COR-L47 (cell line): ENCODE data around the gene SLC17A6.
A peak's percentile ranks its signal among the peaks of the same experiment; 100 is the strongest.

ENCODE experiments used
- DNase-seq: peaks from one replicate; lab custom pipeline; 2025; lab: John Stamatoyannopoulos, UW

The SLC17A6 gene

DNA sequence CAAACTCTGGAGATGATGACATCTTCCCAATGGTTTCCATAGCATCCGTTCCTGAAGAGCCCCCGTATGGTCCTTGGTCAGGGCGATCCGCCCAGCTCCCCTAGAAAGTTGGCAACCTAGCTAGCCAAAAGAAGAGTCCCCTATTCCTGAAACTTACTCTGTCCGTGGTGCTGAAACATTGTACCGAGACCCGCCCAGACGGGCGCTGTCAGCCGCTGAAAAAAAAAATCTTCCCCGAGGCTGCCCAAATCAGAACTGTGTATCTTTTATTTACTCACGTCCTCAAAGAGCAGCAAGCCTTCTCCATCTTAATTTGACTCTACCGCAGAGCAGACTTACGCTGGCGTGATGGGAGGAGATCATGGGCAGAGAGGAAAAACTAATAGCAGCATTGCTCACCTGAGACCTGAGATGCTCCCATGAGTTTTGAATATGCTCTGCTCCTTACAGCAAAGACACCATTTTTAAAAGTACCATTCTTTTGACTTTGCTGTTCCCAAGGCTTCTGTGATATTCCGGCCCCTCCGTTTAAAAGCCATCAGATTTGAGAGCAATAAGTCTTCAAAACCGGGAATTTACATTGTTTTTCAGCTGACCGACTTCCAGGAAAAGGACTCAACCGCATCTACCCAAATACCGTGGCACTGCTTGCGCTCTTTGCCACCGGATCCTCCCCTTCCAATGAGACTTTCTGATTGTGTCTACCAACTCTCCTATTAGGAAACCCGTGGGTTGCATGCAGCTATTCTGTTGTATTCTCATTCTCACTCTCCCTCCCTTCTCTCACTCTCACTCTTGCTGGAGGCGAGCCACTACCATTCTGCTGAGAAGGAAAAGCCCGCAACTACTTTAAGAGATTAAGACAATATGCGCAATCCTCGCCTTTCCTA is at the start of gene SLC17A6:
TSS of gene SLC17A6 (plus strand) at position 786 of the 890 bp plus-strand sequence. CDS start 153 bp downstream, outside the sequence.
- no peak for DNase-seq

DNA sequence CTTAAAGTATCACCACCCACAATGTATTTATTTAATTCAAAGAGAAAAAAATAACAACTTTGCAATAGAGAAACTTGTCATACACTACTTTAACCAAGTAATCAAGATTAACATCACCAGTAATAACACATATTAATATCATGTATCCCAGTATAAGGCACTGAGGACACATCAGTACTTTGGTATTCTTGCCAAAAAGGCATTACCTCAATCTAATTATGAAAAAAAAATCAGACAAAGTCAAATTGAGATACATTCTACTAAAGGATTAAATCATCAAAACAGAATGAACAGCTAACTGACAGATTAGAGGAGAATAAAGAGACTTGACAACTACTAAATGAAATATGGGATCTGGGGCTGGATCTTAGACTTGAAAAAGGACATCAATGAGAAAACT is 35.8 kb upstream of the SLC17A6 start:
- no peak for DNase-seq

- peak; percentile 32 for DNase-seq
Measured at GRCh38 chr11:22304337-22304961, 33.7 kb upstream of the SLC17A6 start.

DNA sequence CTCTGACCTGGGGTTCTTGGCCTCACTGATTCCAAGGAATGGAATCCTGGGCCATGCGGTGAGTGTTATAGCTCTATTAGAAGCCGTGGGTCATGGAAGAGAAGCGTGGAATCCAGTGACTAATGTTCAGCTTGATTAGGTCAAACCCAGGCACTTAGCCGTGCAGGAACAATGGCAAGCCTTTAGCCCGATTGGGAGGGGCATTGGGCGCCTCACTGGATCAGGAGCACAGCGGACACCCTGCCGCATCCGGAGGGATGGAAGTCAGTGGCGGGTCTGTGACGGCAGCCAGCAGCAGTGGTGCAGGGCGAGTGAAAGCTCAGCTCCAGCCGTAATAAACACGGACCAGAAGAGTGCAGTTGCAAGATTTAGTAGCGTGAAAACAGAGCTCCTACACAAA is 20.5 kb upstream of the SLC17A6 start:
- DNase-seq: no peak

- DNase-seq: no peak
Measured at GRCh38 chr11:22331771-22332170, 6.4 kb upstream of the SLC17A6 start.

- no peak for DNase-seq
Measured at GRCh38 chr11:22336587-22336986, 1.6 kb upstream of the SLC17A6 start.

DNA sequence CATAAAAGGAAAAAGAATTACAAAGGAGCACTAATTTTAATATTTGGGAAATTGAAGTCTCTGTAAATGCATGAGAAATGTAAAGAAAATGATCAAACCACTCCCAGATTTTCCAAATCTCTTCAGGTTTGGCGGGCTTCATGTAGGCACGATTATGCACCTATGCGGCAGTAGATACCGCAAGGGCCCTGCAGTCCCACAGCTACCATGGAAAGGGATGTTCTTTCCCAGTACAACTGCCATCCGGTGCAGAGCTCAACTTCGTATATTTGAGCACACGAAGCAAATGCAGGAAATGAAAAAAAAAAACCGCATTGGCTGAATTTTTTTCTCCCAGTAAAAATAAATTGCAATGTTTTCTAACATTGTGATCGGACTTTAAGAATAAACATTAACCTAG is 1.4 kb downstream of the SLC17A6 start:
- no peak for DNase-seq

- DNase-seq: no peak
Measured at GRCh38 chr11:22340235-22340634, 2.1 kb downstream of the SLC17A6 start.

- DNase-seq: no peak
Measured at GRCh38 chr11:22340701-22341587, 2.8 kb downstream of the SLC17A6 start.

- DNase-seq: no peak
Measured at GRCh38 chr11:22341588-22341931, 3.4 kb downstream of the SLC17A6 start.

DNA sequence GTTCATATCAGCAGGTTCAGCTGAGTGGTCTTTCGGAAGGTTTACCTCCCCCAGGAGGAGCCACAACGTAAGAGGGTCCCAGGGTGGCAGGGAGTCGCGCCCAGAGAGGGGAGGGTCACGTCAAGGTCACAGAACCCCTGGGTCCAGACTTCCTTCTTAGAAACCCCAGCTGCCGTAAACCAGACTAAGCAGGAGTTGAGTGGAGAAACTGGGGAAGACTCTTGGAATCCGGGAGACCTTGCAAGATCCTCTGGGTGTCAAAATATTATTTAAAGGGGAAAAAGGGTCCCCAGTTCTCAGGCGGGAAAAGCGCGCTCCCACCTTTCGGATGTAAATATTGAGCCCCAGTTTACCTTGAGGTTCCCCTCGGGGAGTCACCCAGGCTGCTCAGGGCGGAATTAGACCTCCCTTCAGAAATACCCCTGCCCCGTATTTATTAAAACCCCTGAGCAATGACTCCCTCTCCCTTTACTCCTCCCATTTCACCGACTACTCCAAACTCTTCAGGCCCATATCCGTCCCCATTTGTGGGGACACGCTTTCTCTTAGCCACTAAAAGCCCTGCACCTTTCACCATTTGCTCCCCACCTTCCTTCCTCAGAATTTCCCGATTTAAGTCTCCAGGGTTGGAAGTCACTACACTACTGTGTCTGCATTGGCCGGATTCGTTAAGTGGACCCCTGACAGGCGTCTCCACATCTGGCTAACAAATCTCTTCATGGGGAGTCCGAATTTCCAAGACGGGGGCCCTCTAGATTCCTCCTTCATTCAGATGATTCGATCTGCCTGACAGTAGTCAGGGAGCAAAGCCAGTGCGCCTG is 4.2 kb downstream of the SLC17A6 start:
- DNase-seq: no peak

- no peak for DNase-seq
Measured at GRCh38 chr11:22343032-22343324, 4.8 kb downstream of the SLC17A6 start.

- DNase-seq: peak; percentile 46
Measured at GRCh38 chr11:22343371-22344032, 5.3 kb downstream of the SLC17A6 start.

DNA sequence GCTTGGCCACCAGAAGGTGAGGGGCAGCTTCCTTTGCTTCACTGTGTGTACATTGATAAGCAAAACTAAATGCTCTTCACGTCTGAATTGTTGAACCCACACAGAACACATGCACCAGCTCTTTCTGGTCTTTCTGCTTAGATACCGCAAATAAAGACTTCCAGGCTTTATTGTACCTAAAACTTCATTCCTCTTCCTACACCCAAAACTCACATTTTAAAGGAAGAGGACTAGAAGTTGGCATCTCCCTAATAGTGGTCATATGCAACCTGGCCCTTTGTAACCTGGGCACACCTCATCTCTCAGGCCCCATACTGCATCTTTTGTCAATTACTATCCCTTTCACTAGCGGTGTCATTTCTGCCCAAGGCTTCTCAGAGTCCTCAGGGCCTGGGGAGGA is 5.9 kb downstream of the SLC17A6 start:
- DNase-seq: no peak

DNA sequence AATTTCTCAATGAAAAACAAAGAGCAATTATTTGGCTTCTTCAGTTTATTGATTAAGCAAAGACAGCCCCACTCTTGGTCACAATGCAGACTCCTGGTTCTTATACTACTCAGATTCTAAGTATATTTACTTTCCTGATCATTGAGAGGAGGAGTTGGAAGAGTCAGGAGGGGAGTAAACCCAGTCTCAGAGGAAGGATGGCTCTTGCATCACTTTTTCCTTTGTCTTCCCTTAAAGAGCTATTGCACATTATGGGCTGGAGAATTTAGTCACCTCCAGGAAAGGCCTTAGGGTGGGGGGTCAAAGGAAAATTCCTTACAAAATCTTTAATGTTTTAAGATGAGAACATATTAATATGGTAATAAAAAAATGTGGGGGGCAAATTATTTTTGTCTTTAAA is 8.1 kb downstream of the SLC17A6 start:
- no peak for DNase-seq

- DNase-seq: no peak
Measured at GRCh38 chr11:22347857-22348487, 9.8 kb downstream of the SLC17A6 start.

- DNase-seq: no peak
Measured at GRCh38 chr11:22349491-22349890, 11.3 kb downstream of the SLC17A6 start.

- DNase-seq: no peak
Measured at GRCh38 chr11:22359295-22359694, 21.1 kb downstream of the SLC17A6 start.

DNA sequence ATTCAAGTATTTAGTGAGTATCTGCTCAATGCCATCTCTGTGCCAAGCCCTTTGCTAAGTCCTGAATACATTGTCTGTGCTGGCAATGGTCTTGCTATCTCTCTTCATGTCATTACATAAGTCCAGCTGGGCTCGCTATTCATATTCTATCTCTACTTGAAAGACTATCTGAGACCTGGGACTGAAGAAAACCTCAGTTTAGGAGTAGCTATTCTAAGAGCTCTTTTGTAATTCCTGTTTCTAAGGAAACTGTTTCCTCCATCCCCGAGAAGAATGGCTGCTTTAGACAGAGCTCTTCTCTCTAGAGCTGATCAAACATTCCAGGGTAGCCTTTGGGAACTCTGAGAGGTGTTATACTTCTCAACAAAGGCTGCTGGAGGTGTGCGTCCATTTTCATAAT is 33.0 kb downstream of the SLC17A6 start:
- DNase-seq: no peak

- no peak for DNase-seq
Measured at GRCh38 chr11:22387126-22387525, 48.9 kb downstream of the SLC17A6 start.
